Breast epithelium (tissue), 4 donors: ENCODE data around the gene GLDC. TPM values are rescaled to one million over a fixed set of nuclear protein-coding genes. Genes with fewer than 3 reads are reported as not detected.

Experiments
- DNase-seq, 2 donors: peaks; one replicate each; pipeline ENCODE4 v3.0.0-alpha.2; 2019; ENCODE audit warnings: low spot score in 2 of 2
- H3K27ac ChIP-seq, 2 donors: fragments of 200-600 bp; sonication (generic) in 1 of 2; one replicate each; pipeline ENCODE4 v1.5.1; 2016 to 2019; ENCODE audit warnings: mild to moderate bottlenecking in 1 of 2
- H3K27me3 ChIP-seq, 2 donors: fragments of 200-600 bp; sonication (generic) in 1 of 2; one replicate each; pipeline versions ENCODE4 v1.5.1 to v1.6.0; 2017 to 2019; ENCODE audit warnings: control low read depth in 1 of 2, mild to moderate bottlenecking in 1 of 2
- H3K36me3 ChIP-seq: fragments of 200-600 bp; one replicate; pipeline ENCODE4 v1.5.1; 2019
- H3K4me1 ChIP-seq, 2 donors: fragments of 200-600 bp; sonication (generic); one replicate each; pipeline ENCODE4 v1.5.1; 2016 to 2019; ENCODE audit warnings: control low read depth in 1 of 2
- H3K4me3 ChIP-seq, 3 donors: fragments of 200-600 bp; sonication (generic); 1 replicate in 2 of 3; 2 replicates in 1 of 3; pipeline ENCODE4 v1.5.1; 2016 to 2019; ENCODE audit warnings: mild to moderate bottlenecking in 3 of 3, moderate library complexity in 2 of 3
- H3K9me3 ChIP-seq, 2 donors: fragments of 200-600 bp; sonication (generic) in 1 of 2; one replicate each; pipeline ENCODE4 v1.5.1; 2016 to 2019; ENCODE audit warnings: control low read depth in 1 of 2
- CTCF ChIP-seq, 3 donors: fragments of 450-650 bp; IDR thresholded peaks; one replicate each; pipeline ENCODE4 v1.5.1; 2016 to 2017; ENCODE audit warnings: antibody characterized with exemption in 3 of 3, mild to moderate bottlenecking in 3 of 3, moderate library complexity in 3 of 3
- POLR2A ChIP-seq: fragments of 450-650 bp; IDR thresholded peaks from one replicate; pipeline ENCODE4 v1.6.1; 2016; ENCODE audit warnings: antibody characterized with exemption, mild to moderate bottlenecking, moderate library complexity
- POLR2AphosphoS5 ChIP-seq, 3 donors: sonication (generic); formaldehyde crosslinking; IDR thresholded peaks; one replicate each; pipeline ENCODE4 v1.6.1; 2017; ENCODE audit warnings: antibody characterized with exemption in 3 of 3
- intact Hi-C: fragments of 100-400 bp; cut with DNase I; formaldehyde crosslinking; loops from one replicate; pipeline ENCODE4 v1.15.1; 2023; ENCODE audit warnings: low total_unique reads
- total RNA-seq, 3 donors: library from RNA; depleted of rRNA; stranded (reverse); fragments of >200 nt; gene quantifications; one replicate each; pipeline ENCODE4 v1.1.0, GENCODE V29; 2016

Gene GLDC
- total RNA-seq, 3 donors from 2014 or later, result 0.16 to 2.6 (median 0.66) TPM

DNA sequence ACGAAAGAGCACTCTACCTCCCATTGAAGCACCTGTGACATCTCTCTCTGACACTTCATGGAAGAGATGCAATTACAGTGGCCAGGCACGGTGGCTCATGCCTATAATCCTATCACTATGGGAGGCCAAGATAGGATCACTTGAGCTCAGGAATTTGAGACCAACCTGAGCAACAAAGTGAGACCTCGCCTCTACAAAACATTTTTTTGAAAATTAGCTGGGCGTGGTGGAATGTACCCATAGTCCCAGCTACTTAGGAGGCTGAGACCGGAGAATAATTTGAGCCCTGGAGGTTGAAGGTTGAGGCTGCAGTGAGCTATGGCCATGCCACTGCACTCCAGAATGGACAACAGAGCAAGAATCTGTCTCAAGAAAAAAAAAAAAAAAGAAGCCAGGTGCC lies 45.5 kb downstream of the GLDC start:
- Histone ChIP-seq H3K27me3 (no peaks in the 10 kb centered on the region), H3K4me1 (no peaks in the 10 kb centered on the region), H3K27ac (no peak overlapping the region), H3K4me3 (no peak overlapping the region), H3K9me3 (no peaks in the 10 kb centered on the region), H3K36me3 (no peaks in the 10 kb centered on the region)
- intact Hi-C loops, result no loop called here
- no peak for DNase-seq
- no peak for TF ChIP-seq POLR2A
- TF ChIP-seq CTCF (IDR thresholded peaks at IDR 0.05), result no peak
- TF ChIP-seq POLR2AphosphoS5 (IDR thresholded peaks at IDR 0.05), result no peak

- Histone ChIP-seq H3K4me1 (no peaks in the 10 kb centered on the region), H3K4me3 (no peak overlapping the region), H3K27ac (no peak overlapping the region), H3K27me3 (no peaks in the 10 kb centered on the region), H3K36me3 (no peaks in the 10 kb centered on the region), H3K9me3 (no peaks in the 10 kb centered on the region)
- no peak for DNase-seq
- intact Hi-C loops, result no loop called here
- TF ChIP-seq POLR2AphosphoS5 (IDR thresholded peaks at IDR 0.05) (no peak), CTCF (IDR thresholded peaks at IDR 0.05) (no peak), POLR2A (no peak)
These were observed 47.2 kb downstream of the GLDC start for GRCh38 chr9:6598249-6598725.

GRCh38 chr9:6592791-6593190 lies 52.7 kb downstream of the GLDC start:
- Histone ChIP-seq H3K4me3 (no peak overlapping the region), H3K36me3 (no peaks in the 10 kb centered on the region), H3K27me3 (no peaks in the 10 kb centered on the region), H3K27ac (no peak overlapping the region), H3K4me1 (no peaks in the 10 kb centered on the region), H3K9me3 (no peaks in the 10 kb centered on the region)
- intact Hi-C loops, result no loop called here
- no peak for DNase-seq
- no peak for TF ChIP-seq POLR2AphosphoS5 (IDR thresholded peaks at IDR 0.05)
- no peak for TF ChIP-seq CTCF (IDR thresholded peaks at IDR 0.05)
- no peak for TF ChIP-seq POLR2A

DNA sequence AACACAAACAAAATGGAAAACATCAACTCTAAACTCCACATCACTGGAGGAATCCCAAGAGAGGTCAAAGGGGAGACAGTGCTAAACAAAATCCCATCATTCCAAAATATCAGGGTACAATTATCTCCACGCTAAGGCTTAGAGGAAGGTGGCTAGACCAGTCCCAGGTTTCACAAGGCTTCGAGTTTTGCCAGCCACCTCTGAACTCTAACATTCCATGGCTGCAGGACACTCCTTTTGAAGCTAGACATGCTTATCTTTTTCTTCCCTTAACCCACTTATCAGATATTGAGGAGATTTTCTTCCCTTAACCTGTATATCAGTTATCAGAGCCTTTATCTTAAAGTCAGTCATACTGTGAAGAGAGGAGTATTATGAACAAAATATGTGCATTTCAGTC lies 53.3 kb downstream of the GLDC start:
- H3K4me3 ChIP-seq, result no peak overlapping the region
- no peak for TF ChIP-seq POLR2A
- no peak for TF ChIP-seq CTCF (IDR thresholded peaks at IDR 0.05)
- TF ChIP-seq POLR2AphosphoS5 (IDR thresholded peaks at IDR 0.05), result no peak
- H3K4me1 ChIP-seq, result no peaks in the 10 kb centered on the region
- H3K27ac ChIP-seq, result no peak overlapping the region
- no peaks in the 10 kb centered on the region for H3K27me3 ChIP-seq
- no peaks in the 10 kb centered on the region for H3K36me3 ChIP-seq
- H3K9me3 ChIP-seq, result no peaks in the 10 kb centered on the region
- intact Hi-C loops, result no loop called here
- no peak for DNase-seq

DNA sequence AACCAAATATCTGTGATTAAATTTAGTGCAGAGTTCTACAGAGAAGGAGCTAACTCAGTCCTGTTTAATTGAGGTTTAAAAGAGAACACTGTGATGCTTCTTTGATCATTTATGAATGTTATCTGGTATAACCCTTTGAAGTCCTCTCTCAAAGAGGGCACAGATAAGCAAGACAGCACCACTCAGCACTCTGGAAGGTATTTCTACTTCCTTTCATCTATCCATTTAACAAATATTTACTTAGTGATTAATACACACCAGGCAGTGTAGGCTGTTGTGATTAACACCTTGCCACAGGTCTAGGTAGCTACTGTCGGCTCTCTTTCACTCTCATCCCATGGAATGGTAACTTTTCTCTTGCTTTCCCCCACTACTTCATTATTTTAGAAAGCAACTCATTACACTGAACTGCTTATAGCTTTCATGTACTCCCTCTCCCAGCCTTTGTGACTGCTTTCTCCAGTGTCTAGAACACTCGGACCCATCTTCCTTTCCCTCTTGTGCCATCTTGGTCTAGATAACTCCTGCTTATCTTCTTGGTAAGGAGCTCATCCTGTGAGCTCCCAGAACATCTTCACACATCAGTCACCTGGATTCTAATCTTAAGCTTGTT lies 54.7 kb downstream of the GLDC start:
- Histone ChIP-seq H3K27ac (no peak overlapping the region), H3K4me3 (no peak overlapping the region), H3K9me3 (no peaks in the 10 kb centered on the region), H3K4me1 (no peaks in the 10 kb centered on the region), H3K27me3 (no peaks in the 10 kb centered on the region), H3K36me3 (no peaks in the 10 kb centered on the region)
- DNase-seq, result no peak
- intact Hi-C loops, result no loop called here
- TF ChIP-seq POLR2AphosphoS5 (IDR thresholded peaks at IDR 0.05) (no peak), POLR2A (no peak), CTCF (IDR thresholded peaks at IDR 0.05) (no peak)
